ENCODE data around the gene GTF2F2. TPM values are rescaled to one million over a fixed set of nuclear protein-coding genes. Genes with fewer than 3 reads are reported as not detected.

The GTF2F2 gene
- total and polyA plus RNA-seq, 9 of the 15 experiments (the other 6 are each of a cell fraction or from before 2014, with no cell fraction given): 19.7 to 44.8 (median 32.4) TPM

DNA sequence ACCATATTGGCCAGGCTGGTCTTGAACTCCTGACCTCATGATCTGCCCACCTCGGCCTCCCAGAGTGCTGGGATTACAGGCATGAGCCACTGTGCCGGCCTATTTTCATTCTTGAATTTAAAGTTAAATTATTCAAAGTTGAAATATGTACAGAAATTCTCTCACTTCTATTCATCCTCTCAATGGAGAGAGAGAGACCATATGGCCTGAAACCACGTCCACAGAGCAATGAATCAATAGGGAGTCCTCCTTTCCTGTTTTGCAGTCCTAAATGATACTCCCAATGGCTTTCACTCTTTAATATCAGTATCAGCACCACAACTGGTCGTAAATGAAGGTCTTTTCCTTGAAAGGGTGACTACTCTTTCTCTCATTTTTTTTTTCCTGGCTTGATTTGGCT, 111.0 kb downstream of the GTF2F2 start:
- no peaks in the 10 kb centered on the region for H3K9me3 ChIP-seq (replicated peaks; ENCODE audit: control insufficient read depth, insufficient read depth, low read depth, low read length)
- H3K4me1 ChIP-seq (replicated peaks in 1 of 2; ENCODE audit: control insufficient read depth in 2 of 2, insufficient read depth in 2 of 2, low read length in 2 of 2): peaks cover 0 to 8% of the 10 kb centered on the region in 2 experiments
- H3K4me2 ChIP-seq (ENCODE audit: insufficient read depth, low read length): no peak overlapping the region
- no peak overlapping the region for H3K4me3 ChIP-seq
- H4K20me1 ChIP-seq (replicated peaks; ENCODE audit: control insufficient read depth, insufficient read depth, low read length): no peaks in the 10 kb centered on the region
- FAIRE-seq: no peak
- ChIA-PET CTCF (ENCODE audit: low intra/inter-chr PET ratio) (no interaction called here), POLR2A (interaction anchor here (1.3 kb wide), 1 partner anchor 10 kb away, joined by 3 read pairs; no protein-coding TSS in a partner anchor)
- H3K27me3 ChIP-seq (ENCODE audit: control insufficient read depth in 2 of 2, insufficient read depth in 2 of 2, low read length in 2 of 2): no peaks in the 10 kb centered on the region
- no TSS peak for BruUV-seq (replicated peaks)
- H3K9ac ChIP-seq (ENCODE audit: insufficient read depth in 1 of 2, low read depth in 2 of 2, low read length in 2 of 2): no peak overlapping the region
- no peak for DNase-seq (ENCODE audit: extremely low read depth in 1 of 4, low spot score in 3 of 4)
- no peaks in the 10 kb centered on the region for H3K9me1 ChIP-seq (ENCODE audit: control insufficient read depth, insufficient read depth, low read length)
- intact Hi-C loops (cut with micrococcal nuclease) (no loop called here), in situ Hi-C loops (cut with MboI) (no loop called here)
- 58% methylated on average over 4 of the region's 4 CpGs for WGBS (ENCODE audit: insufficient coverage, low coverage, missing lambda C conversion rate)
- H2AFZ ChIP-seq (ENCODE audit: low read depth, low read length): no peak overlapping the region
- no peak for ATAC-seq
- TF ChIP-seq ZSCAN32 (CRISPR knock-in tag; IDR thresholded peaks at IDR 0.05) (no peak), PCBP1 (IDR thresholded peaks at IDR 0.05; ENCODE audit: low read depth, low read length, poor library complexity, severe bottlenecking) (no peak), NBN (IDR thresholded peaks at IDR 0.05; ENCODE audit: low read depth) (no peak), NONO (IDR thresholded peaks at IDR 0.05; ENCODE audit: low read depth in 2 of 2, low read length in 1 of 2) (no peak), ZBTB8A (IDR thresholded peaks at IDR 0.05; ENCODE audit: partially characterized antibody) (no peak), ERF (CRISPR knock-in tag; IDR thresholded peaks at IDR 0.05) (no peak), GABPA (tag; conservative IDR thresholded peaks at IDR 0.05; ENCODE audit: low read depth) (no peak), DDX20 (tag; IDR thresholded peaks at IDR 0.05; ENCODE audit: low read depth) (no peak), CHD1 (IDR thresholded peaks at IDR 0.05; ENCODE audit: low read length) (no peak), BMI1 (IDR thresholded peaks at IDR 0.05; ENCODE audit: low read length) (no peak), HNRNPLL (IDR thresholded peaks at IDR 0.05; ENCODE audit: low read depth, low read length, poor library complexity, severe bottlenecking) (no peak), ZNF830 (CRISPR knock-in tag; IDR thresholded peaks at IDR 0.05) (no peak), ZNF212 (CRISPR knock-in tag; IDR thresholded peaks at IDR 0.05) (no peak), ARHGAP35 (IDR thresholded peaks at IDR 0.05; ENCODE audit: partially characterized antibody) (no peak), LCOR (CRISPR knock-in tag; IDR thresholded peaks at IDR 0.05) (no peak)
- TF ChIP-seq, protein P1, sequence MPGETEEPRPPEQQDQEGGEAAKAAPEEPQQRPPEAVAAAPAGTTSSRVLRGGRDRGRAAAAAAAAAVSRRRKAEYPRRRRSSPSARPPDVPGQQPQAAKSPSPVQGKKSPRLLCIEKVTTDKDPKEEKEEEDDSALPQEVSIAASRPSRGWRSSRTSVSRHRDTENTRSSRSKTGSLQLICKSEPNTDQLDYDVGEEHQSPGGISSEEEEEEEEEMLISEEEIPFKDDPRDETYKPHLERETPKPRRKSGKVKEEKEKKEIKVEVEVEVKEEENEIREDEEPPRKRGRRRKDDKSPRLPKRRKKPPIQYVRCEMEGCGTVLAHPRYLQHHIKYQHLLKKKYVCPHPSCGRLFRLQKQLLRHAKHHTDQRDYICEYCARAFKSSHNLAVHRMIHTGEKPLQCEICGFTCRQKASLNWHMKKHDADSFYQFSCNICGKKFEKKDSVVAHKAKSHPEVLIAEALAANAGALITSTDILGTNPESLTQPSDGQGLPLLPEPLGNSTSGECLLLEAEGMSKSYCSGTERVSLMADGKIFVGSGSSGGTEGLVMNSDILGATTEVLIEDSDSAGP (CRISPR knock-in tag; IDR thresholded peaks at IDR 0.05): no peak
- TF ChIP-seq, protein P2, sequence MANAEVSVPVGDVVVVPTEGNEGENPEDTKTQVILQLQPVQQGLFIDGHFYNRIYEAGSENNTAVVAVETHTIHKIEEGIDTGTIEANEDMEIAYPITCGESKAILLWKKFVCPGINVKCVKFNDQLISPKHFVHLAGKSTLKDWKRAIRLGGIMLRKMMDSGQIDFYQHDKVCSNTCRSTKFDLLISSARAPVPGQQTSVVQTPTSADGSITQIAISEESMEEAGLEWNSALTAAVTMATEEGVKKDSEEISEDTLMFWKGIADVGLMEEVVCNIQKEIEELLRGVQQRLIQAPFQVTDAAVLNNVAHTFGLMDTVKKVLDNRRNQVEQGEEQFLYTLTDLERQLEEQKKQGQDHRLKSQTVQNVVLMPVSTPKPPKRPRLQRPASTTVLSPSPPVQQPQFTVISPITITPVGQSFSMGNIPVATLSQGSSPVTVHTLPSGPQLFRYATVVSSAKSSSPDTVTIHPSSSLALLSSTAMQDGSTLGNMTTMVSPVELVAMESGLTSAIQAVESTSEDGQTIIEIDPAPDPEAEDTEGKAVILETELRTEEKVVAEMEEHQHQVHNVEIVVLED (CRISPR knock-in tag; IDR thresholded peaks at IDR 0.05): no peak
- no peaks in the 10 kb centered on the region for H3K79me2 ChIP-seq (ENCODE audit: control insufficient read depth, insufficient read depth, low read length)
- no peak overlapping the region for H3K27ac ChIP-seq (ENCODE audit: extremely low read depth, low read depth, low read length)
- H3K36me3 ChIP-seq (ENCODE audit: control insufficient read depth, insufficient read depth, low read length): no peaks in the 10 kb centered on the region
